HepG2 (cell line): ENCODE measurements around the gene GDE1. TPM values are rescaled to one million over a fixed set of nuclear protein-coding genes. Genes with fewer than 3 reads are reported as not detected.

Source experiments
- ATAC-seq: fragments of 200-7000 bp; cut with Tn5 transposase; 3 replicates; pipeline ENCODE4 v1.9.1; 2020; ENCODE audit warnings: mild to moderate bottlenecking, moderate library complexity
- BruUV-seq: library from RNA; stranded (reverse); fragments of 400-500 nt; replicated peaks from 2 replicates; lab custom pipeline; 2021; lab: Mats Ljungman, UMichigan
- CTCF ChIA-PET: fragments of 300-600 bp; formaldehyde crosslinking; extraction: SDS; loops from one replicate; lab custom pipeline; 2021; ENCODE audit warnings: low total read pairs, inconsistent platforms, low intra/inter-chr PET ratio; lab: Yijun Ruan, JAX
- POLR2A ChIA-PET: fragments of 350-600 bp; sonication (Branson Sonifier 250); formaldehyde crosslinking; loops from one replicate; lab custom pipeline; 2020; ENCODE audit warnings: antibody characterized with exemption, inconsistent platforms; lab: Yijun Ruan, JAX
- DNase-seq: peaks from one replicate; pipeline ENCODE4 v3.0.0-alpha.2; 2015; ENCODE audit warnings: low spot score
- FAIRE-seq: peaks from 3 replicates; lab custom pipeline; 2011; peaks lifted over from hg19 to GRCh38; lab: Jason Lieb, UNC
- H2AFZ ChIP-seq: one replicate; pipeline ENCODE4 v1.6.1; 2011; ENCODE audit warnings: low read length, inconsistent platforms
- H3K27ac ChIP-seq: fragments of 300-600 bp; 3 replicates; pipeline ENCODE4 v1.8.0; 2011; ENCODE audit warnings: mixed run types, mild to moderate bottlenecking, mixed read lengths, low read length, inconsistent platforms; ENCODE audit not compliant: insufficient read depth; ENCODE audit errors: extremely low read length
- H3K27me3 ChIP-seq, 2 experiments: fragments of 200-600 bp in 1 of 2; 2 replicates in 1 of 2; 3 replicates in 1 of 2; pipeline versions ENCODE4 v1.6.0 to v1.8.0; 2011; ENCODE audit warnings: low read length in 2 of 2, mild to moderate bottlenecking in 2 of 2, moderate library complexity in 2 of 2, inconsistent platforms in 1 of 2; ENCODE audit not compliant: insufficient read depth in 2 of 2, control insufficient read depth in 1 of 2
- H3K36me3 ChIP-seq, 2 experiments: fragments of 200-600 bp in 1 of 2; replicated peaks in 1 of 2; 2 replicates in 1 of 2; 3 replicates in 1 of 2; pipeline versions ENCODE4 v1.5.1 to v1.8.0; 2011; ENCODE audit warnings: low read length in 2 of 2, inconsistent platforms in 1 of 2; ENCODE audit not compliant: insufficient read depth in 2 of 2, control insufficient read depth in 1 of 2
- H3K4me1 ChIP-seq: 2 replicates; pipeline ENCODE4 v1.5.1; 2012; ENCODE audit warnings: low read length, inconsistent platforms; ENCODE audit not compliant: insufficient read depth
- H3K4me2 ChIP-seq: 2 replicates; pipeline ENCODE4 v1.6.0; 2011; ENCODE audit warnings: low read depth, low read length, inconsistent platforms
- H3K4me3 ChIP-seq, 3 experiments: fragments of 200-600 bp in 1 of 3; sonication (generic), shearing (Covaris generic) in 1 of 3; replicated peaks in 1 of 3; 2 replicates each; pipeline ENCODE4 v1.5.1; 2011 to 2016; ENCODE audit warnings: low read length in 3 of 3, inconsistent platforms in 2 of 3, low read depth in 2 of 3, mild to moderate bottlenecking in 2 of 3, control low read depth in 1 of 3, mixed read lengths in 1 of 3; ENCODE audit not compliant: insufficient read depth in 1 of 3
- H3K79me2 ChIP-seq: one replicate; pipeline ENCODE4 v1.6.1; 2011; ENCODE audit warnings: low read length, inconsistent platforms; ENCODE audit not compliant: insufficient read depth
- H3K9ac ChIP-seq: 2 replicates; pipeline ENCODE4 v1.6.0; 2011; ENCODE audit warnings: mild to moderate bottlenecking, low read depth, low read length, inconsistent platforms; ENCODE audit not compliant: insufficient read depth
- H3K9me3 ChIP-seq: 2 replicates; pipeline ENCODE4 v1.5.1; 2012; ENCODE audit warnings: mild to moderate bottlenecking, low read length
- H4K20me1 ChIP-seq: 2 replicates; pipeline ENCODE4 v1.6.0; 2011; ENCODE audit warnings: inconsistent platforms, mild to moderate bottlenecking, low read length, moderate library complexity; ENCODE audit not compliant: insufficient read depth
- CC2D1A ChIP-seq: sonication (generic); formaldehyde crosslinking; IDR thresholded peaks from 2 replicates; pipeline ENCODE4 v1.8.1; 2023; ENCODE audit warnings: mild to moderate bottlenecking, missing genetic modification reagents
- CCDC6 ChIP-seq: sonication (generic); formaldehyde crosslinking; IDR thresholded peaks from 2 replicates; pipeline ENCODE4 v1.8.1; 2022; ENCODE audit warnings: mild to moderate bottlenecking, missing genetic modification reagents, moderate library complexity
- CEBPG ChIP-seq: IDR thresholded peaks from 2 replicates; pipeline ENCODE4 v1.6.1; 2016
- HMGXB4 ChIP-seq, 2 experiments: sonication (generic) in 1 of 2; formaldehyde crosslinking in 1 of 2; IDR thresholded peaks; 2 replicates each; pipeline versions ENCODE4 v1.4.0 to v1.6.1; 2018 to 2020; ENCODE audit warnings: missing genetic modification reagents in 2 of 2, borderline replicate concordance in 1 of 2, low read depth in 1 of 2, mild to moderate bottlenecking in 1 of 2, missing biosample characterization in 1 of 2
- ISX ChIP-seq: sonication (generic); formaldehyde crosslinking; conservative IDR thresholded peaks from 2 replicates; pipeline ENCODE4 v1.5.0; 2020; ENCODE audit warnings: missing genetic modification reagents
- KDM6A ChIP-seq: IDR thresholded peaks from 2 replicates; pipeline ENCODE4 v1.6.1; 2016; ENCODE audit warnings: low read depth
- MAZ ChIP-seq, 2 experiments: sonication (generic) in 1 of 2; formaldehyde crosslinking in 1 of 2; IDR thresholded peaks; 2 replicates each; pipeline versions ENCODE4 v1.5.0 to v1.6.1; 2012 to 2020; ENCODE audit warnings: low read depth in 2 of 2, mild to moderate bottlenecking in 2 of 2, borderline replicate concordance in 1 of 2, improper control_type of control experiment in 1 of 2, low read length in 1 of 2, missing genetic modification reagents in 1 of 2, moderate library complexity in 1 of 2
- MBD4 ChIP-seq: IDR thresholded peaks from 2 replicates; pipeline ENCODE4 v1.6.1; 2012; ENCODE audit warnings: low read length, inconsistent platforms, borderline replicate concordance
- MBNL3 ChIP-seq: fragments of 250-450 bp; sonication (Bioruptor Pico); conservative IDR thresholded peaks from 2 replicates; pipeline ENCODE4 v1.8.0; 2022; ENCODE audit warnings: mild to moderate bottlenecking, inconsistent platforms
- PRPF4 ChIP-seq: fragments of 200-400 bp; formaldehyde crosslinking; IDR thresholded peaks from 2 replicates; pipeline ENCODE4 v1.6.1; 2016; ENCODE audit warnings: low read length, low read depth; ENCODE audit not compliant: poor library complexity, severe bottlenecking
- SRY ChIP-seq: sonication (generic); formaldehyde crosslinking; IDR thresholded peaks from 2 replicates; pipeline ENCODE4 v1.8.0; 2022; ENCODE audit warnings: mild to moderate bottlenecking, missing genetic modification reagents
- ZC3H4 ChIP-seq: sonication (generic); formaldehyde crosslinking; IDR thresholded peaks from 2 replicates; pipeline ENCODE4 v1.4.0; 2020; ENCODE audit warnings: missing genetic modification reagents, borderline replicate concordance
- ZNF333 ChIP-seq: sonication (generic); formaldehyde crosslinking; IDR thresholded peaks from 2 replicates; pipeline ENCODE4 v1.4.0; 2020; ENCODE audit warnings: mild to moderate bottlenecking, missing genetic modification reagents, borderline replicate concordance
- ZNF672 ChIP-seq: sonication (generic); formaldehyde crosslinking; IDR thresholded peaks from 2 replicates; pipeline ENCODE4 v1.8.1; 2022; ENCODE audit warnings: missing genetic modification reagents
- WGBS: methylation state at CpG from one replicate; pipeline ENCODE4 v1.1.6; 2017; ENCODE audit warnings: low lambda C conversion rate; 5-methylcytosine and 5-hydroxymethylcytosine counted together
- in situ Hi-C: cut with HindIII; loops from 2 replicates; pipeline ENCODE4 v1.10.0; 2017; ENCODE audit warnings: low pct_unique_long_range_greater_than_20kb; ENCODE audit not compliant: extremely low pct_ligation_motif_present
- intact Hi-C: fragments of 100-400 bp; cut with micrococcal nuclease; formaldehyde crosslinking; loops from one replicate; pipeline ENCODE4 v1.10.0; 2022; ENCODE audit not compliant: unreplicated experiment
- polyA plus RNA-seq, 8 experiments: library from polyadenylated mRNA; depleted of rRNA in 3 of 8; stranded (reverse) in 7 of 8; unstranded in 1 of 8; fragments of >200 nt; fragmentation: Illumina TruSeq in 4 of 8; extraction: Trizol in 4 of 8; gene quantifications; 2 replicates each; pipeline versions ENCODE4 v1.2.1 to v1.2.3, GENCODE V29; 2011 to 2016; ENCODE audit warnings: low read depth in 4 of 8, missing spikeins in 1 of 8, mixed read lengths in 1 of 8; ENCODE audit not compliant: insufficient read depth in 1 of 8
- total RNA-seq, 5 experiments: library from RNA; depleted of rRNA; stranded (reverse); fragments of >200 nt; fragmentation: Illumina TruSeq; extraction: Trizol; gene quantifications; 2 replicates each; pipeline ENCODE4 v1.2.3, GENCODE V29; 2016; ENCODE audit warnings: low read depth in 1 of 5
- TF ChIP-seq, protein P1 (sequence below): sonication (generic); formaldehyde crosslinking; IDR thresholded peaks from 2 replicates; pipeline ENCODE4 v1.5.0; 2020; ENCODE audit warnings: missing genetic modification reagents
- TF ChIP-seq, protein P2 (sequence below): sonication (generic); formaldehyde crosslinking; IDR thresholded peaks from 2 replicates; pipeline ENCODE4 v1.4.0; 2020; ENCODE audit warnings: low read depth, mild to moderate bottlenecking, missing genetic modification reagents

The GDE1 gene
- total and polyA plus RNA-seq, 2 of the 13 experiments (the other 11 are each of a cell fraction or from before 2014, with no cell fraction given): 35.9 to 59.0 TPM

- FAIRE-seq: no peak
- BruUV-seq: no TSS peak
- POLR2A ChIA-PET: interaction anchor here (2.2 kb wide), 1 partner anchor 15 kb away, joined by 8 read pairs; the partner anchor contains the start of gene VPS35L
- no peak for TF ChIP-seq MAZ (IDR thresholded peaks at IDR 0.05; ENCODE audit: borderline replicate concordance, low read depth, low read length)
- no peak for TF ChIP-seq MAZ (CRISPR knock-in tag; IDR thresholded peaks at IDR 0.05; ENCODE audit: low read depth)
- no peak for TF ChIP-seq ISX (CRISPR knock-in tag)
- no peak for TF ChIP-seq CCDC6 (CRISPR knock-in tag)
- TF ChIP-seq CC2D1A (CRISPR knock-in tag): 0 out of 2 replicates have a peak, but pooled peaks have one; percentile 51
- TF ChIP-seq PRPF4: no peak
- TF ChIP-seq HMGXB4 (CRISPR knock-in tag; IDR thresholded peaks at IDR 0.05; ENCODE audit: borderline replicate concordance in 1 of 2, low read depth in 1 of 2): no peak
- TF ChIP-seq SRY (CRISPR knock-in tag): no peak
- TF ChIP-seq, protein P1, sequence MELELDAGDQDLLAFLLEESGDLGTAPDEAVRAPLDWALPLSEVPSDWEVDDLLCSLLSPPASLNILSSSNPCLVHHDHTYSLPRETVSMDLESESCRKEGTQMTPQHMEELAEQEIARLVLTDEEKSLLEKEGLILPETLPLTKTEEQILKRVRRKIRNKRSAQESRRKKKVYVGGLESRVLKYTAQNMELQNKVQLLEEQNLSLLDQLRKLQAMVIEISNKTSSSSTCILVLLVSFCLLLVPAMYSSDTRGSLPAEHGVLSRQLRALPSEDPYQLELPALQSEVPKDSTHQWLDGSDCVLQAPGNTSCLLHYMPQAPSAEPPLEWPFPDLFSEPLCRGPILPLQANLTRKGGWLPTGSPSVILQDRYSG (CRISPR knock-in tag): no peak
- TF ChIP-seq MBD4: no peak
- TF ChIP-seq ZNF672 (CRISPR knock-in tag): no peak
- TF ChIP-seq KDM6A (CRISPR knock-in tag): no peak
- no peak for TF ChIP-seq ZNF333 (CRISPR knock-in tag)
- TF ChIP-seq CEBPG (CRISPR knock-in tag): peak; percentile 57; the same call in 1 of the 2 replicates
- TF ChIP-seq, protein P2, sequence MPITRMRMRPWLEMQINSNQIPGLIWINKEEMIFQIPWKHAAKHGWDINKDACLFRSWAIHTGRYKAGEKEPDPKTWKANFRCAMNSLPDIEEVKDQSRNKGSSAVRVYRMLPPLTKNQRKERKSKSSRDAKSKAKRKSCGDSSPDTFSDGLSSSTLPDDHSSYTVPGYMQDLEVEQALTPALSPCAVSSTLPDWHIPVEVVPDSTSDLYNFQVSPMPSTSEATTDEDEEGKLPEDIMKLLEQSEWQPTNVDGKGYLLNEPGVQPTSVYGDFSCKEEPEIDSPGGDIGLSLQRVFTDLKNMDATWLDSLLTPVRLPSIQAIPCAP (CRISPR knock-in tag): no peak
- TF ChIP-seq MBNL3: no peak
- TF ChIP-seq ZC3H4 (CRISPR knock-in tag): no peak
Measured at GRCh38 chr16:19540241-19540970, 18.5 kb upstream of the GDE1 start.

More at GRCh38 chr16:19540241-19540970, 18.5 kb upstream of the GDE1 start:
- Histone ChIP-seq H3K9me3 (no peaks in the 10 kb centered on the region), H3K9ac (no peak overlapping the region), H4K20me1 (no peaks in the 10 kb centered on the region), H2AFZ (no peak overlapping the region), H3K27ac (peak overlapping the region; percentile 3), H3K27me3 (no peaks in the 10 kb centered on the region), H3K36me3 (peaks cover 9 to 31% of the 10 kb centered on the region in 2 experiments), H3K4me3 (no peak overlapping the region), H3K4me2 (no peak overlapping the region), H3K4me1 (peaks cover 39% of the 10 kb centered on the region), H3K79me2 (no peaks in the 10 kb centered on the region)
- in situ Hi-C loops: no loop called here
- CTCF ChIA-PET: no interaction called here
- intact Hi-C loops: no loop called here
- ATAC-seq (no peak), DNase-seq (no peak)
- WGBS: 96% methylated on average over 6 of the region's 6 CpGs
